ENCODE results near the gene PNCK. TPM values are rescaled to one million over a fixed set of nuclear protein-coding genes. Genes with fewer than 3 reads are reported as not detected.
A peak's percentile ranks its signal among the peaks of the same experiment; 100 is the strongest.

Gene PNCK
- polyA plus RNA-seq, 3 donors: not detected

- H3K36me3 Mint-ChIP-seq: peaks cover 47 to 54% of the 10 kb centered on the region in 2 donors
Measured at GRCh38 chrX:153709726-153710674, 36.4 kb upstream of the PNCK start.

More at GRCh38 chrX:153709726-153710674, 36.4 kb upstream of the PNCK start:
- Histone ChIP-seq H3K36me3 (replicated peaks in 1 of 2; ENCODE audit: control insufficient read depth in 1 of 2, insufficient read depth in 2 of 2, low read length in 2 of 2) (peaks cover 32 to 57% of the 10 kb centered on the region in 2 donors), H3K27me3 (ENCODE audit: control insufficient read depth in 2 of 2, insufficient read depth in 2 of 2, low read length in 2 of 2) (no peaks in the 10 kb centered on the region), H3K79me2 (ENCODE audit: insufficient read depth, low read length) (no peaks in the 10 kb centered on the region), H2AFZ (ENCODE audit: insufficient read depth, low read depth, low read length, poor library complexity, severe bottlenecking) (no peak overlapping the region), H3K9ac (ENCODE audit: insufficient read depth, low read length, poor library complexity, severe bottlenecking) (no peak overlapping the region), H3K4me3 (replicated peaks in 1 of 3; ENCODE audit: low read depth in 2 of 3, low read length in 3 of 3) (no peak overlapping the region), H3K9me3 (replicated peaks in 1 of 2; ENCODE audit: control insufficient read depth in 1 of 2, insufficient read depth in 1 of 2, low read length in 2 of 2) (no peaks in the 10 kb centered on the region), H3K4me1 (ENCODE audit: control insufficient read depth in 1 of 2, insufficient read depth in 2 of 2, low read length in 2 of 2) (peaks cover 17 to 18% of the 10 kb centered on the region in 2 donors), H4K20me1 (ENCODE audit: insufficient read depth, low read length) (peaks cover 59% of the 10 kb centered on the region), H3K27ac (ENCODE audit: low read depth in 1 of 2, low read length in 2 of 2) (no peak overlapping the region), H3K4me2 (replicated peaks; ENCODE audit: extremely low read depth, low read length, poor library complexity, severe bottlenecking) (no peak overlapping the region)
- WGBS (ENCODE audit: insufficient coverage): over 99% methylated on average over 12 of the region's 27 CpGs
- intact Hi-C loops (cut with micrococcal nuclease): no loop called here
- H3K27me3 Mint-ChIP-seq (ENCODE audit: low read depth in 3 of 3): peaks cover 0 to 10% (median 0%) of the 10 kb centered on the region in 3 donors
- no peaks in the 10 kb centered on the region for H3K9me3 Mint-ChIP-seq
- H3K4me3 Mint-ChIP-seq: no peak overlapping the region
- H3K4me1 Mint-ChIP-seq: peaks cover 18% of the 10 kb centered on the region
- peak overlapping the region in 2 of 7 donors; percentile 10 to 59 for H3K27ac Mint-ChIP-seq
- no peak for DNase-seq
- TF ChIP-seq CTCF (IDR thresholded peaks at IDR 0.05): no peak
